Anterior cingulate cortex (tissue), 58 donors: ENCODE measurements around the gene CFAP91.
"Not testable (repeated sequence)": the region's sequence is repeated elsewhere in the genome, so short reads cannot be mapped to it uniquely, and the experiment has no call there.

Source experiments
- DNase-seq, 58 donors: peaks; one replicate each; lab custom pipeline; 2025; lab: John Stamatoyannopoulos, UW

CFAP91 gene

GRCh38 chr3:119676771-119677640 lies 25.8 kb upstream of the CFAP91 start, which contains the start of gene COX17:
TSS of gene COX17 (minus strand) at chr3:119677406. CDS start at chr3:119677310, 96 bp downstream.
- peak; percentile 56 to 96 (median 88) for DNase-seq

- no peak for DNase-seq
These were observed 25.2 kb upstream of the CFAP91 start for GRCh38 chr3:119677641-119677934.

GRCh38 chr3:119678209-119678608 lies 24.6 kb upstream of the CFAP91 start:
- not testable (repeated sequence) for DNase-seq

- no peak for DNase-seq
These were observed 22.9 kb upstream of the CFAP91 start for GRCh38 chr3:119679874-119680273.

- no peak for DNase-seq
These were observed 21.5 kb upstream of the CFAP91 start for GRCh38 chr3:119681279-119681678.

GRCh38 chr3:119683421-119683820 lies 19.4 kb upstream of the CFAP91 start:
- DNase-seq = no peak

GRCh38 chr3:119690043-119690656 lies 12.7 kb upstream of the CFAP91 start:
- no peak for DNase-seq

- DNase-seq = no peak
These were observed 7.3 kb upstream of the CFAP91 start for GRCh38 chr3:119695480-119695879.

- no peak for DNase-seq
These were observed 5.4 kb upstream of the CFAP91 start for GRCh38 chr3:119697394-119697793.

GRCh38 chr3:119700269-119700919 lies 2.4 kb upstream of the CFAP91 start:
- no peak for DNase-seq

GRCh38 chr3:119700920-119701734 lies 1.7 kb upstream of the CFAP91 start:
- no peak for DNase-seq

- no peak for DNase-seq
These were observed 1.2 kb downstream of the CFAP91 start for GRCh38 chr3:119703820-119704531.

GRCh38 chr3:119715105-119715504 lies 12.3 kb downstream of the CFAP91 start:
- no peak for DNase-seq

- no peak for DNase-seq
These were observed 14.2 kb downstream of the CFAP91 start for GRCh38 chr3:119716998-119717397.

- DNase-seq = no peak
These were observed 14.7 kb downstream of the CFAP91 start for GRCh38 chr3:119717520-119717919.

GRCh38 chr3:119723022-119723421 lies 20.2 kb downstream of the CFAP91 start:
- DNase-seq = peak in 5 of 58 donors; percentile 1 to 20 (median 7)

- DNase-seq = no peak
These were observed 24.1 kb downstream of the CFAP91 start for GRCh38 chr3:119726909-119727308.

GRCh38 chr3:119729996-119730395 lies 27.2 kb downstream of the CFAP91 start:
- DNase-seq = no peak

- peak in 17 of 58 donors; percentile 0 to 44 (median 6) for DNase-seq
These were observed 28.9 kb downstream of the CFAP91 start for GRCh38 chr3:119731560-119732343.
